Esophagus muscularis mucosa (tissue), 4 donors: Measurements from ENCODE around the gene A3GALT2.

Experiments used
- EP300 ChIP-seq: sonication (generic); formaldehyde crosslinking; IDR thresholded peaks from one replicate; pipeline ENCODE4 v1.6.1; 2017; ENCODE audit warnings: antibody characterized with exemption
- POLR2A ChIP-seq: fragments of 450-650 bp; IDR thresholded peaks from one replicate; pipeline ENCODE4 v1.6.1; 2017; ENCODE audit warnings: antibody characterized with exemption, moderate library complexity, mild to moderate bottlenecking, low read depth
- POLR2AphosphoS5 ChIP-seq, 2 donors: sonication (generic); formaldehyde crosslinking; IDR thresholded peaks; one replicate each; pipeline ENCODE4 v1.6.1; 2017; ENCODE audit warnings: antibody characterized with exemption in 2 of 2
- TF ChIP-seq, protein P1 (sequence below), 3 experiments: fragments of 200-600 bp in 2 of 3; fragments of 450-650 bp in 1 of 3; sonication (generic) in 2 of 3; IDR thresholded peaks; one replicate each; pipeline ENCODE4 v1.5.1; 2017 to 2019; ENCODE audit warnings: antibody characterized with exemption in 3 of 3, mild to moderate bottlenecking in 2 of 3, moderate library complexity in 1 of 3

DNA sequence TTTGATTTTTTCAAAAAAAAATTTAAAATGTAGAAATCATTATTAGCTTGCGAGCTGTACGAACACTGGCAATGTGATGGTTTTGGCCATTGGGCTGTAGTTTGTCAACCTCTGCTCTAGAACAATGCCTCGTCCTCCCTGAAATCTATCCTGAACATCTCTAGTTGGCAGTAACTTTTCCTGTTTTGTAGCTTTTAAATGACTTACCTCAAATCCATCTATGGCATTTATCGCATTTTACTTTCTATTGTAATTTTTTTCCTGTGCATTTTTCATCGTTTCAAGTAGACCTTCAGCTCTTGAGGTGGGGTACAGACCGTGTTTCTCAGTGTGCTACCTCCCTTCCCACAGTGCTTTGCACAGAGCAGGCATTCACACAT is 30.4 kb upstream of the A3GALT2 start:
- TF ChIP-seq POLR2AphosphoS5 (IDR thresholded peaks at IDR 0.05) (no peak), POLR2A (no peak), EP300 (no peak)
- TF ChIP-seq, protein P1, sequence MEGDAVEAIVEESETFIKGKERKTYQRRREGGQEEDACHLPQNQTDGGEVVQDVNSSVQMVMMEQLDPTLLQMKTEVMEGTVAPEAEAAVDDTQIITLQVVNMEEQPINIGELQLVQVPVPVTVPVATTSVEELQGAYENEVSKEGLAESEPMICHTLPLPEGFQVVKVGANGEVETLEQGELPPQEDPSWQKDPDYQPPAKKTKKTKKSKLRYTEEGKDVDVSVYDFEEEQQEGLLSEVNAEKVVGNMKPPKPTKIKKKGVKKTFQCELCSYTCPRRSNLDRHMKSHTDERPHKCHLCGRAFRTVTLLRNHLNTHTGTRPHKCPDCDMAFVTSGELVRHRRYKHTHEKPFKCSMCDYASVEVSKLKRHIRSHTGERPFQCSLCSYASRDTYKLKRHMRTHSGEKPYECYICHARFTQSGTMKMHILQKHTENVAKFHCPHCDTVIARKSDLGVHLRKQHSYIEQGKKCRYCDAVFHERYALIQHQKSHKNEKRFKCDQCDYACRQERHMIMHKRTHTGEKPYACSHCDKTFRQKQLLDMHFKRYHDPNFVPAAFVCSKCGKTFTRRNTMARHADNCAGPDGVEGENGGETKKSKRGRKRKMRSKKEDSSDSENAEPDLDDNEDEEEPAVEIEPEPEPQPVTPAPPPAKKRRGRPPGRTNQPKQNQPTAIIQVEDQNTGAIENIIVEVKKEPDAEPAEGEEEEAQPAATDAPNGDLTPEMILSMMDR (IDR thresholded peaks at IDR 0.05), result no peak
